Measurements from ENCODE around the gene ZNF790.
A peak's percentile ranks its signal among the peaks of the same experiment; 100 is the strongest.

ZNF790 gene

GRCh38 chr19:36773223-36773579 lies 65.0 kb downstream of the ZNF790 start:
- Histone ChIP-seq H3K27me3 (ENCODE audit: insufficient read depth, low read depth) (no peaks in the 10 kb centered on the region), H3K36me3 (ENCODE audit: insufficient read depth) (no peaks in the 10 kb centered on the region), H3K27ac (no peak overlapping the region), H2AFZ (ENCODE audit: low read depth) (peak overlapping the region; percentile 89), H3K4me3 (IDR thresholded peaks at IDR 0.05; ENCODE audit: insufficient read depth, low read depth, low read length) (no peak overlapping the region), H4K20me1 (ENCODE audit: insufficient read depth) (no peaks in the 10 kb centered on the region), H3K79me2 (ENCODE audit: insufficient read depth, low read depth) (no peaks in the 10 kb centered on the region), H3K4me2 (peak overlapping the region; percentile 31; the same call in 1 of the 2 replicates), H3K9ac (no peak overlapping the region; the same call in 1 of the 2 replicates), H3K4me1 (ENCODE audit: low read depth, poor library complexity, severe bottlenecking) (no peaks in the 10 kb centered on the region)
- TF ChIP-seq CTCF (conservative IDR thresholded peaks at IDR 0.05; ENCODE audit: low read depth, low read length): no peak

GRCh38 chr19:36772311-36773222 lies 65.6 kb downstream of the ZNF790 start, which contains the start of gene ZNF850:
TSS of gene ZNF850 (minus strand) at chr19:36772807. CDS start at chr19:36762606, 10,201 bp downstream.
- Histone ChIP-seq H3K4me1 (ENCODE audit: low read depth, poor library complexity, severe bottlenecking) (no peaks in the 10 kb centered on the region), H3K9ac (peak within 1 kb of the TSS; percentile 57; the same call in 1 of the 2 replicates), H3K36me3 (ENCODE audit: insufficient read depth) (no peaks in the 10 kb centered on the region), H3K79me2 (ENCODE audit: insufficient read depth, low read depth) (no peaks in the 10 kb centered on the region), H3K4me3 (IDR thresholded peaks at IDR 0.05; ENCODE audit: insufficient read depth, low read depth, low read length) (no peak within 1 kb of the TSS), H3K27me3 (ENCODE audit: insufficient read depth, low read depth) (no peaks in the 10 kb centered on the region), H3K27ac (peak within 1 kb of the TSS; percentile 60), H4K20me1 (ENCODE audit: insufficient read depth) (no peaks in the 10 kb centered on the region), H2AFZ (ENCODE audit: low read depth) (peak within 1 kb of the TSS; percentile 89), H3K4me2 (peak within 1 kb of the TSS; percentile 31; the same call in 1 of the 2 replicates)
- no peak for TF ChIP-seq CTCF (conservative IDR thresholded peaks at IDR 0.05; ENCODE audit: low read depth, low read length)

- H3K4me1 ChIP-seq (ENCODE audit: low read depth, poor library complexity, severe bottlenecking): no peaks in the 10 kb centered on the region
- H3K9ac ChIP-seq: no peak overlapping the region
- no peaks in the 10 kb centered on the region for H3K36me3 ChIP-seq (ENCODE audit: insufficient read depth)
- no peaks in the 10 kb centered on the region for H3K27me3 ChIP-seq (ENCODE audit: insufficient read depth, low read depth)
- no peaks in the 10 kb centered on the region for H4K20me1 ChIP-seq (ENCODE audit: insufficient read depth)
- TF ChIP-seq CTCF (conservative IDR thresholded peaks at IDR 0.05; ENCODE audit: low read depth, low read length): no peak
- H2AFZ ChIP-seq (ENCODE audit: low read depth): peak overlapping the region; percentile 89; the same call in 1 of the 2 replicates
- peak overlapping the region; percentile 31; the same call in 1 of the 2 replicates for H3K4me2 ChIP-seq
- no peak overlapping the region for H3K4me3 ChIP-seq (IDR thresholded peaks at IDR 0.05; ENCODE audit: insufficient read depth, low read depth, low read length)
- H3K27ac ChIP-seq: no peak overlapping the region
- no peaks in the 10 kb centered on the region for H3K79me2 ChIP-seq (ENCODE audit: insufficient read depth, low read depth)
Measured at GRCh38 chr19:36771261-36772231, 66.6 kb downstream of the ZNF790 start.

Data from KMS-11 (cell line).